ENCODE data around the gene ZSWIM6.
"Not testable (repeated sequence)": the region's sequence is repeated elsewhere in the genome, so short reads cannot be mapped to it uniquely, and the experiment has no call there.

ZSWIM6 gene

GRCh38 chr5:61407706-61408270 is 75.7 kb downstream of the ZSWIM6 start:
- DNase-seq (ENCODE audit: low read depth) = no peak

- DNase-seq (ENCODE audit: low read depth) = peak; percentile 97
Observed at GRCh38 chr5:61408476-61409168, 76.6 kb downstream of the ZSWIM6 start.

GRCh38 chr5:61409568-61409967 is 77.5 kb downstream of the ZSWIM6 start:
- DNase-seq (ENCODE audit: low read depth) = no peak

- DNase-seq (ENCODE audit: low read depth) = no peak
Observed at GRCh38 chr5:61410811-61411210, 78.8 kb downstream of the ZSWIM6 start.

GRCh38 chr5:61412361-61412760 is 80.3 kb downstream of the ZSWIM6 start:
- DNase-seq (ENCODE audit: low read depth) = no peak

- DNase-seq (ENCODE audit: low read depth) = not testable (repeated sequence)
Observed at GRCh38 chr5:61413205-61413604, 81.1 kb downstream of the ZSWIM6 start.

GRCh38 chr5:61414806-61415205 is 82.7 kb downstream of the ZSWIM6 start:
- no peak for DNase-seq (ENCODE audit: low read depth)

- DNase-seq (ENCODE audit: low read depth) = no peak
Observed at GRCh38 chr5:61416010-61416409, 84.0 kb downstream of the ZSWIM6 start.

GRCh38 chr5:61416420-61416819 is 84.4 kb downstream of the ZSWIM6 start:
- DNase-seq (ENCODE audit: low read depth) = no peak

- no peak for DNase-seq (ENCODE audit: low read depth)
Observed at GRCh38 chr5:61417340-61417739, 85.3 kb downstream of the ZSWIM6 start.

GRCh38 chr5:61417851-61418250 is 85.8 kb downstream of the ZSWIM6 start:
- DNase-seq (ENCODE audit: low read depth) = no peak

GRCh38 chr5:61419106-61419505 is 87.0 kb downstream of the ZSWIM6 start:
- DNase-seq (ENCODE audit: low read depth) = no peak

GRCh38 chr5:61420016-61420415 is 88.0 kb downstream of the ZSWIM6 start:
- DNase-seq (ENCODE audit: low read depth) = no peak

GRCh38 chr5:61421262-61421661 is 89.2 kb downstream of the ZSWIM6 start:
- DNase-seq (ENCODE audit: low read depth) = not testable (repeated sequence)

GRCh38 chr5:61423487-61424145 is 91.6 kb downstream of the ZSWIM6 start:
- no peak for DNase-seq (ENCODE audit: low read depth)

GRCh38 chr5:61425918-61426317 is 93.9 kb downstream of the ZSWIM6 start:
- DNase-seq (ENCODE audit: low read depth) = no peak

GRCh38 chr5:61429906-61430305 is 97.8 kb downstream of the ZSWIM6 start:
- DNase-seq (ENCODE audit: low read depth) = no peak

- DNase-seq (ENCODE audit: low read depth) = no peak
Observed at GRCh38 chr5:61431923-61432620, 100.0 kb downstream of the ZSWIM6 start.

GRCh38 chr5:61435368-61435767 is 103.3 kb downstream of the ZSWIM6 start:
- no peak for DNase-seq (ENCODE audit: low read depth)

GRCh38 chr5:61438298-61438970 is 106.4 kb downstream of the ZSWIM6 start:
- DNase-seq (ENCODE audit: low read depth) = no peak

GRCh38 chr5:61440086-61440485 is 108.0 kb downstream of the ZSWIM6 start:
- no peak for DNase-seq (ENCODE audit: low read depth)

- DNase-seq (ENCODE audit: low read depth) = no peak
Observed at GRCh38 chr5:61440596-61440995, 108.5 kb downstream of the ZSWIM6 start.

Data from stimulated activated CD8-positive, alpha-beta memory T cell treated with anti-CD3 and anti-CD28 coated beads, Interleukin-7, amount 100 ng/mL, for 24 hours (primary cell).